ENCODE results near the gene SIK1.
"Not testable (repeated sequence)": the region's sequence is repeated elsewhere in the genome, so short reads cannot be mapped to it uniquely, and the experiment has no call there.

The SIK1 gene

GRCh38 chr21:43398000-43398399, 28.9 kb downstream of the SIK1 start:
- DNase-seq (ENCODE audit: low read depth in 1 of 2, low spot score in 1 of 2) = not testable (repeated sequence)

- not testable (repeated sequence) for DNase-seq (ENCODE audit: low read depth in 1 of 2, low spot score in 1 of 2)
Measured at GRCh38 chr21:43397439-43397808, 29.5 kb downstream of the SIK1 start.

GRCh38 chr21:43396788-43397438, 30.0 kb downstream of the SIK1 start:
- DNase-seq (ENCODE audit: low read depth in 1 of 2, low spot score in 1 of 2) = not testable (repeated sequence)

GRCh38 chr21:43383351-43383750, 43.6 kb downstream of the SIK1 start:
- not testable (repeated sequence) for DNase-seq (ENCODE audit: low read depth in 1 of 2, low spot score in 1 of 2)

GRCh38 chr21:43382902-43383301, 44.0 kb downstream of the SIK1 start:
- DNase-seq (ENCODE audit: low read depth in 1 of 2, low spot score in 1 of 2) = not testable (repeated sequence)

- DNase-seq (ENCODE audit: low read depth in 1 of 2, low spot score in 1 of 2) = not testable (repeated sequence)
Measured at GRCh38 chr21:43380852-43381533, 45.9 kb downstream of the SIK1 start.

- DNase-seq (ENCODE audit: low read depth in 1 of 2, low spot score in 1 of 2) = not testable (repeated sequence)
Measured at GRCh38 chr21:43380337-43380736, 46.6 kb downstream of the SIK1 start.

- DNase-seq (ENCODE audit: low read depth in 1 of 2, low spot score in 1 of 2) = not testable (repeated sequence)
Measured at GRCh38 chr21:43379626-43380122, 47.3 kb downstream of the SIK1 start.

- DNase-seq (ENCODE audit: low read depth in 1 of 2, low spot score in 1 of 2) = no peak
Measured at GRCh38 chr21:43376478-43376882, 50.5 kb downstream of the SIK1 start.

- no peak for DNase-seq (ENCODE audit: low read depth in 1 of 2, low spot score in 1 of 2)
Measured at GRCh38 chr21:43375837-43376477, 51.0 kb downstream of the SIK1 start.

- no peak for DNase-seq (ENCODE audit: low read depth in 1 of 2, low spot score in 1 of 2)
Measured at GRCh38 chr21:43375006-43375836, 51.7 kb downstream of the SIK1 start.

- no peak for DNase-seq (ENCODE audit: low read depth in 1 of 2, low spot score in 1 of 2)
Measured at GRCh38 chr21:43374228-43374885, 52.6 kb downstream of the SIK1 start.

GRCh38 chr21:43373362-43374227, 53.3 kb downstream of the SIK1 start:
- DNase-seq (ENCODE audit: low read depth in 1 of 2, low spot score in 1 of 2) = no peak

- DNase-seq (ENCODE audit: low read depth in 1 of 2, low spot score in 1 of 2) = no peak
Measured at GRCh38 chr21:43372663-43373361, 54.1 kb downstream of the SIK1 start.

- DNase-seq (ENCODE audit: low read depth in 1 of 2, low spot score in 1 of 2) = no peak
Measured at GRCh38 chr21:43371786-43372185, 55.1 kb downstream of the SIK1 start.

- no peak for DNase-seq (ENCODE audit: low read depth in 1 of 2, low spot score in 1 of 2)
Measured at GRCh38 chr21:43370888-43371570, 55.9 kb downstream of the SIK1 start.

GRCh38 chr21:43370091-43370658, 56.8 kb downstream of the SIK1 start:
- DNase-seq (ENCODE audit: low read depth in 1 of 2, low spot score in 1 of 2) = no peak

GRCh38 chr21:43369596-43370090, 57.3 kb downstream of the SIK1 start:
- DNase-seq (ENCODE audit: low read depth in 1 of 2, low spot score in 1 of 2) = no peak
